ENCODE measurements around the gene KIAA0586. TPM values are rescaled to one million over a fixed set of nuclear protein-coding genes. Genes with fewer than 3 reads are reported as not detected.

The KIAA0586 gene
- total and polyA plus RNA-seq, 2 donors (not counting 3 experiments of a cell fraction or from before 2014, with no cell fraction given), result 7.4 to 25.9 TPM

- ChIA-PET POLR2A (no interaction called here), CTCF (no interaction called here)
- Histone ChIP-seq H3K36me3 (ENCODE audit: control insufficient read depth in 2 of 2, extremely low read depth in 1 of 2, insufficient read depth in 2 of 2, low read length in 2 of 2) (no peaks in the 10 kb centered on the region), H3K27me3 (ENCODE audit: control insufficient read depth in 2 of 2, insufficient read depth in 2 of 2, low read length in 2 of 2) (no peaks in the 10 kb centered on the region), H4K20me1 (replicated peaks; ENCODE audit: control insufficient read depth, extremely low read depth, insufficient read depth, low read length) (no peaks in the 10 kb centered on the region), H2AFZ (ENCODE audit: low read depth, low read length) (no peak overlapping the region), H3K9ac (replicated peaks; ENCODE audit: extremely low read depth, insufficient read depth, low read length) (no peak overlapping the region), H3K4me3 (replicated peaks in 1 of 3; ENCODE audit: insufficient read depth in 1 of 3, low read depth in 1 of 3, low read length in 3 of 3) (no peak overlapping the region), H3K27ac (ENCODE audit: insufficient read depth, low read depth, low read length) (no peak overlapping the region), H3K4me1 (ENCODE audit: control insufficient read depth, extremely low read depth, insufficient read depth, low read length) (no peaks in the 10 kb centered on the region), H3K9me1 (replicated peaks; ENCODE audit: control insufficient read depth, extremely low read depth, insufficient read depth, low read length) (no peaks in the 10 kb centered on the region), H3K4me2 (ENCODE audit: insufficient read depth, low read length) (no peak overlapping the region), H3K9me3 (replicated peaks; ENCODE audit: control insufficient read depth, insufficient read depth, low read length) (no peaks in the 10 kb centered on the region), H3K79me2 (ENCODE audit: control insufficient read depth, insufficient read depth, low read length) (no peaks in the 10 kb centered on the region)
- no peak for DNase-seq (ENCODE audit: low read depth, low spot score)
- no peak for FAIRE-seq
- intact Hi-C loops (cut with micrococcal nuclease), result no loop called here
- TF ChIP-seq JUN (IDR thresholded peaks at IDR 0.05; ENCODE audit: borderline replicate concordance, insufficient read depth, insufficient read length, low read depth) (no peak), GATA2 (IDR thresholded peaks at IDR 0.05; ENCODE audit: insufficient read depth, insufficient read length, low read depth, low read length) (no peak), POLR2A (IDR thresholded peaks at IDR 0.05; ENCODE audit: low read depth, low read length) (no peak), FOS (IDR thresholded peaks at IDR 0.05; ENCODE audit: borderline replicate concordance, insufficient read depth, low read length) (no peak), CTCF (IDR thresholded peaks at IDR 0.05; ENCODE audit: extremely low read depth in 1 of 2, insufficient read depth in 1 of 2, low read depth in 1 of 2, low read length in 2 of 2) (no peak), MAX (IDR thresholded peaks at IDR 0.05; ENCODE audit: insufficient read depth, insufficient read length) (no peak), MYC (IDR thresholded peaks at IDR 0.05; ENCODE audit: low read depth, low read length) (no peak), POLR2AphosphoS5 (IDR thresholded peaks at IDR 0.05; ENCODE audit: insufficient read depth, low read depth, low read length) (no peak), EZH2 (IDR thresholded peaks at IDR 0.05; ENCODE audit: borderline replicate concordance, low read depth, low read length, severe bottlenecking) (no peak)
- dilution Hi-C loops (cut with MboI; ENCODE audit: extremely low pct_ligation_motif_present, low sequenced_read_pairs), result no loop called here
- no TSS peak for BruUV-seq (replicated peaks)
Measured at GRCh38 chr14:58599707-58600106, 172.2 kb downstream of the KIAA0586 start.

Small RNA genes lying within 50 kb of the gene (small RNA-seq; reads per million reads assigned to genes)
- gene HSBP1P1 (ENCODE audit: insufficient read depth, insufficient read length, low read depth, low replicate concordance) (not detected), gene RF00019 (ENCODE audit: insufficient read depth, insufficient read length, low read depth, low replicate concordance) (not detected)

Other genes starting within 250 kb of the KIAA0586 start
- 67.3 and 71.4 TPM in 2 replicates for gene ACTR10, start 227.6 kb upstream of the KIAA0586 start, total RNA-seq
- gene ACTR10, start 227.6 kb upstream of the KIAA0586 start, polyA plus RNA-seq, result 21.6 and 28.6 TPM in 2 replicates
- gene PSMA3, start 182.9 kb upstream of the KIAA0586 start, total RNA-seq, result 228 and 240 TPM in 2 replicates
- 274 and 297 TPM in 2 replicates for gene PSMA3, start 182.9 kb upstream of the KIAA0586 start, polyA plus RNA-seq
- gene ARID4A, start 129.2 kb upstream of the KIAA0586 start, total RNA-seq, result 20.0 and 21.5 TPM in 2 replicates
- 2.7 and 3.7 TPM in 2 replicates for gene ARID4A, start 129.2 kb upstream of the KIAA0586 start, polyA plus RNA-seq
- not detected in 2 replicates for gene TOMM20L, start 31.8 kb upstream of the KIAA0586 start, total RNA-seq
- gene TOMM20L, start 31.8 kb upstream of the KIAA0586 start, polyA plus RNA-seq, result not detected in 2 replicates
- gene TIMM9, start 188 bp upstream of the KIAA0586 start, total RNA-seq, result 38.0 and 42.4 TPM in 2 replicates
- gene TIMM9, start 188 bp upstream of the KIAA0586 start, polyA plus RNA-seq, result 15.4 and 20.2 TPM in 2 replicates
- 0.27 and 0.37 TPM in 2 replicates for gene DACT1, start 210.2 kb downstream of the KIAA0586 start, total RNA-seq
- gene DACT1, start 210.2 kb downstream of the KIAA0586 start, polyA plus RNA-seq, result 0.21 TPM in 2 replicates